GM12878 (cell line): ENCODE results near the gene LCAT.

Source experiments
- BHLHE40 ChIP-seq, 2 experiments: fragments of 450-650 bp in 1 of 2; IDR thresholded peaks; 2 replicates each; pipeline ENCODE4 v1.6.1; 2011 to 2017; ENCODE audit warnings: low read depth in 2 of 2, borderline replicate concordance in 1 of 2, improper control_type of control experiment in 1 of 2, low read length in 1 of 2, mild to moderate bottlenecking in 1 of 2
- CTCF ChIP-seq, 3 experiments: IDR thresholded peaks in 2 of 3; conservative IDR thresholded peaks in 1 of 3; 2 replicates each; pipeline ENCODE4 v1.5.1; 2011; ENCODE audit warnings: low read depth in 3 of 3, low read length in 3 of 3, mild to moderate bottlenecking in 3 of 3, control low read depth in 2 of 3, moderate library complexity in 2 of 3, inconsistent platforms in 1 of 3, mixed read lengths in 1 of 3; ENCODE audit not compliant: control insufficient read depth in 2 of 3, insufficient read depth in 1 of 3; ENCODE audit errors: extremely low read depth in 1 of 3
- EGR1 ChIP-seq, 2 experiments: IDR thresholded peaks; 1 replicate in 1 of 2; 2 replicates in 1 of 2; pipeline ENCODE4 v1.6.1; 2011 to 2012; ENCODE audit warnings: low read depth in 2 of 2, low read length in 2 of 2, borderline replicate concordance in 1 of 2, mild to moderate bottlenecking in 1 of 2, moderate library complexity in 1 of 2
- EP300 ChIP-seq, 2 experiments: fragments of 150-350 bp in 1 of 2; IDR thresholded peaks; 2 replicates each; pipeline ENCODE4 v1.6.1; 2011 to 2012; ENCODE audit warnings: low read depth in 2 of 2, low read length in 2 of 2, borderline replicate concordance in 1 of 2, improper control_type of control experiment in 1 of 2, inconsistent platforms in 1 of 2; ENCODE audit not compliant: control insufficient read depth in 1 of 2
- POLR2A ChIP-seq: IDR thresholded peaks from 2 replicates; pipeline ENCODE4 v1.6.1; 2011; ENCODE audit warnings: low read depth, mild to moderate bottlenecking, low read length
- POLR2AphosphoS5 ChIP-seq: IDR thresholded peaks from 2 replicates; pipeline ENCODE4 v1.6.1; 2011; ENCODE audit warnings: mild to moderate bottlenecking, low read length, inconsistent platforms
- RAD21 ChIP-seq: IDR thresholded peaks from 2 replicates; pipeline ENCODE4 v1.6.1; 2011; ENCODE audit warnings: mild to moderate bottlenecking, low read depth, low read length, moderate library complexity; ENCODE audit not compliant: insufficient read depth
- SIN3A ChIP-seq: IDR thresholded peaks from 2 replicates; pipeline ENCODE4 v1.6.1; 2012; ENCODE audit warnings: low read depth, low read length, improper control_type of control experiment
- USF1 ChIP-seq: IDR thresholded peaks from 2 replicates; pipeline ENCODE4 v1.6.1; 2011; ENCODE audit warnings: borderline replicate concordance, low read depth, mild to moderate bottlenecking, moderate library complexity, mixed read lengths, low read length; ENCODE audit not compliant: insufficient read depth; ENCODE audit errors: extremely low read length

- TF ChIP-seq SIN3A (no peak), POLR2A (no peak), EGR1 (IDR thresholded peaks at IDR 0.05; ENCODE audit: borderline replicate concordance in 1 of 2, low read depth in 2 of 2, low read length in 2 of 2) (no peak), CTCF (IDR thresholded peaks at IDR 0.05 in 2 of 3, conservative IDR thresholded peaks at IDR 0.05 in 1 of 3; ENCODE audit: control insufficient read depth in 2 of 3, extremely low read depth in 1 of 3, insufficient read depth in 1 of 3, low read depth in 3 of 3, low read length in 3 of 3) (no peak), BHLHE40 (IDR thresholded peaks at IDR 0.05; ENCODE audit: borderline replicate concordance in 1 of 2, low read depth in 2 of 2, low read length in 1 of 2) (no peak), POLR2AphosphoS5 (no peak), EP300 (IDR thresholded peaks at IDR 0.05; ENCODE audit: borderline replicate concordance in 1 of 2, control insufficient read depth in 1 of 2, low read depth in 2 of 2, low read length in 2 of 2) (no peak), USF1 (no peak), RAD21 (no peak)
Measured at GRCh38 chr16:67926181-67926750, 17.7 kb downstream of the LCAT start.
